Sigmoid colon (tissue), 7 donors: ENCODE data around the gene ROS1. TPM values are rescaled to one million over a fixed set of nuclear protein-coding genes. Genes with fewer than 3 reads are reported as not detected.

Experiments used
- DNase-seq: peaks from one replicate; pipeline ENCODE4 v3.0.0-alpha.2; 2019
- H3K27ac ChIP-seq, 4 donors: fragments of 200-600 bp; sonication (generic); one replicate each; pipeline ENCODE4 v1.5.1; 2016 to 2019; ENCODE audit warnings: mild to moderate bottlenecking in 1 of 4
- H3K27me3 ChIP-seq, 3 donors: fragments of 200-600 bp; sonication (generic); one replicate each; pipeline ENCODE4 v1.5.1; 2019; ENCODE audit warnings: mild to moderate bottlenecking in 1 of 3
- H3K36me3 ChIP-seq, 4 donors: fragments of 200-600 bp; sonication (generic); one replicate each; pipeline ENCODE4 v1.5.1; 2016 to 2019
- H3K4me1 ChIP-seq, 4 donors: fragments of 200-600 bp; sonication (generic); one replicate each; pipeline ENCODE4 v1.5.1; 2017 to 2019
- H3K4me3 ChIP-seq, 4 donors: fragments of 200-600 bp; sonication (generic); one replicate each; pipeline ENCODE4 v1.5.1; 2017 to 2019; ENCODE audit warnings: mild to moderate bottlenecking in 2 of 4, moderate library complexity in 1 of 4
- H3K9me3 ChIP-seq, 4 donors: fragments of 200-600 bp in 3 of 4; sonication (generic) in 3 of 4; one replicate each; pipeline versions ENCODE4 v1.5.1 to v1.6.1; 2013 to 2019
- CTCF ChIP-seq, 4 experiments: fragments of 450-650 bp in 3 of 4; fragments of 200-600 bp in 1 of 4; IDR thresholded peaks; one replicate each; pipeline ENCODE4 v1.5.1; 2016 to 2019; ENCODE audit warnings: antibody characterized with exemption in 4 of 4, mild to moderate bottlenecking in 3 of 4, moderate library complexity in 2 of 4
- EP300 ChIP-seq, 4 donors: sonication (generic); formaldehyde crosslinking; IDR thresholded peaks; one replicate each; pipeline ENCODE4 v1.6.1; 2017; ENCODE audit warnings: antibody characterized with exemption in 4 of 4
- POLR2A ChIP-seq, 2 donors: fragments of 450-650 bp; IDR thresholded peaks; one replicate each; pipeline ENCODE4 v1.6.1; 2016; ENCODE audit warnings: antibody characterized with exemption in 2 of 2, mild to moderate bottlenecking in 2 of 2, moderate library complexity in 2 of 2
- POLR2AphosphoS5 ChIP-seq, 4 donors: sonication (generic); formaldehyde crosslinking; IDR thresholded peaks; one replicate each; pipeline ENCODE4 v1.6.1; 2017; ENCODE audit warnings: antibody characterized with exemption in 4 of 4
- WGBS, 2 donors: extraction: QIAGEN DNeasy Blood & Tissue Kit; methylation state at CpG; one replicate each; pipeline ENCODE4 v1.1.7; 2013; 5-methylcytosine and 5-hydroxymethylcytosine counted together
- intact Hi-C: fragments of 100-400 bp; cut with DNase I; formaldehyde crosslinking; loops from one replicate; pipeline ENCODE4 v1.15.1; 2023
- polyA plus RNA-seq, 3 donors: library from polyadenylated mRNA; stranded (reverse); fragments of 200-250 nt; gene quantifications; one replicate each; pipeline ENCODE4 v1.2.3, GENCODE V29; 2013
- total RNA-seq, 4 donors: library from RNA; depleted of rRNA; stranded (reverse); fragments of >200 nt; gene quantifications; one replicate each; pipeline ENCODE4 v1.1.0, GENCODE V29; 2016
- donor health status: healthy with polysubstance abuse.
- donor health status: Bipolar disorder and iron deficiency.
- donor health status: healthy.

Gene ROS1
- total RNA-seq (not detected), polyA plus RNA-seq (under 1 TPM in 1 of 3 donors, not detected in 2; 0.07 TPM)

GRCh38 chr6:117425431-117426153, at the start of gene ROS1:
Gene ROS1 (minus strand): TSS chr6:117425942. CDS start chr6:117425656, 286 bp downstream.
- 23 to 58% methylated on average over 6 of the region's 6 CpGs for WGBS, 2 donors
- no peak for TF ChIP-seq CTCF (IDR thresholded peaks at IDR 0.05)
- no peak for TF ChIP-seq EP300 (IDR thresholded peaks at IDR 0.05)
- TF ChIP-seq POLR2AphosphoS5 (IDR thresholded peaks at IDR 0.05) = no peak
- TF ChIP-seq POLR2A (IDR thresholded peaks at IDR 0.05) = no peak
- Histone ChIP-seq H3K4me1 (no peaks in the 10 kb centered on the region), H3K27me3 (no peaks in the 10 kb centered on the region), H3K9me3 (no peaks in the 10 kb centered on the region), H3K27ac (no peak within 1 kb of the TSS), H3K4me3 (no peak within 1 kb of the TSS), H3K36me3 (no peaks in the 10 kb centered on the region)
- no peak for DNase-seq
- intact Hi-C loops = no loop called here

GRCh38 chr6:117473401-117473800, 47.7 kb upstream of the ROS1 start:
- no peak for TF ChIP-seq CTCF (IDR thresholded peaks at IDR 0.05)
- TF ChIP-seq POLR2A (IDR thresholded peaks at IDR 0.05) = no peak
- no peak for TF ChIP-seq POLR2AphosphoS5 (IDR thresholded peaks at IDR 0.05)
- no peak for TF ChIP-seq EP300 (IDR thresholded peaks at IDR 0.05)
- Histone ChIP-seq H3K4me3 (no peak overlapping the region), H3K4me1 (no peaks in the 10 kb centered on the region), H3K36me3 (no peaks in the 10 kb centered on the region), H3K27ac (no peak overlapping the region), H3K9me3 (peaks cover 0 to 2% (median 0%) of the 10 kb centered on the region in 4 donors), H3K27me3 (no peaks in the 10 kb centered on the region)
- DNase-seq = no peak
- WGBS, 2 donors = 95 to 97% methylated on average over 1 of the region's 1 CpG
- intact Hi-C loops = no loop called here

- no peaks in the 10 kb centered on the region for H3K27me3 ChIP-seq
- peaks cover 0 to 2% (median 0%) of the 10 kb centered on the region in 4 donors for H3K9me3 ChIP-seq
- DNase-seq = no peak
- no peaks in the 10 kb centered on the region for H3K4me1 ChIP-seq
- H3K27ac ChIP-seq = no peak overlapping the region
- no peak for TF ChIP-seq POLR2A (IDR thresholded peaks at IDR 0.05)
- no peak for TF ChIP-seq POLR2AphosphoS5 (IDR thresholded peaks at IDR 0.05)
- no peak for TF ChIP-seq EP300 (IDR thresholded peaks at IDR 0.05)
- TF ChIP-seq CTCF (IDR thresholded peaks at IDR 0.05) = no peak
- H3K36me3 ChIP-seq = no peaks in the 10 kb centered on the region
- 90 to 92% methylated on average over 3 of the region's 3 CpGs for WGBS, 2 donors
- H3K4me3 ChIP-seq = no peak overlapping the region
- intact Hi-C loops = no loop called here
Observed at GRCh38 chr6:117472667-117473066, 46.9 kb upstream of the ROS1 start.

- Histone ChIP-seq H3K9me3 (peaks cover 0 to 2% (median 0%) of the 10 kb centered on the region in 4 donors), H3K36me3 (no peaks in the 10 kb centered on the region), H3K4me1 (no peaks in the 10 kb centered on the region), H3K27me3 (no peaks in the 10 kb centered on the region), H3K4me3 (no peak overlapping the region), H3K27ac (no peak overlapping the region)
- TF ChIP-seq EP300 (IDR thresholded peaks at IDR 0.05) (no peak), POLR2A (IDR thresholded peaks at IDR 0.05) (no peak), CTCF (IDR thresholded peaks at IDR 0.05) (no peak), POLR2AphosphoS5 (IDR thresholded peaks at IDR 0.05) (no peak)
- 92 to 94% methylated on average over 3 of the region's 3 CpGs for WGBS, 2 donors
- no peak for DNase-seq
- intact Hi-C loops = no loop called here
Observed at GRCh38 chr6:117469791-117470190, 44.0 kb upstream of the ROS1 start.
